ENCODE results near the gene GCHFR.

GCHFR gene

GRCh38 chr15:40754883-40755811 lies 8.7 kb upstream of the GCHFR start, which contains the start of gene RMDN3:
Gene RMDN3, minus strand, starts transcription at chr15:40755254. Its CDS starts 471 bp downstream, at chr15:40754783.
- peak; percentile 91 for DNase-seq (ENCODE audit: low spot score)
- H3K4me3 ChIP-seq, result peak within 1 kb of the TSS; percentile 74

GRCh38 chr15:40755812-40756208 lies 8.1 kb upstream of the GCHFR start:
- no peak for TF ChIP-seq CTCF (IDR thresholded peaks at IDR 0.05)
- DNase-seq (ENCODE audit: low spot score), result no peak
- peak overlapping the region; percentile 74 for H3K4me3 ChIP-seq
- H3K27ac ChIP-seq, result no peak overlapping the region

More at GRCh38 chr15:40754883-40755811, 8.7 kb upstream of the GCHFR start, which contains the start of gene RMDN3:
- TF ChIP-seq CTCF (IDR thresholded peaks at IDR 0.05), result no peak
- H3K27ac ChIP-seq, result peak within 1 kb of the TSS; percentile 63 to 80

- Histone ChIP-seq H3K27ac (no peak overlapping the region), H3K4me3 (no peak overlapping the region)
- no peak for TF ChIP-seq CTCF (IDR thresholded peaks at IDR 0.05)
- no peak for DNase-seq (ENCODE audit: low spot score)
These were observed 6.9 kb upstream of the GCHFR start for GRCh38 chr15:40756938-40757337.

- TF ChIP-seq CTCF (IDR thresholded peaks at IDR 0.05), result no peak
- Histone ChIP-seq H3K4me3 (no peak overlapping the region), H3K27ac (no peak overlapping the region)
- no peak for DNase-seq (ENCODE audit: low spot score)
These were observed 3.9 kb upstream of the GCHFR start for GRCh38 chr15:40759961-40760360.

- Histone ChIP-seq H3K27ac (peak overlapping the region; percentile 51 to 85), H3K4me3 (peak overlapping the region; percentile 73)
- TF ChIP-seq CTCF (IDR thresholded peaks at IDR 0.05), result no peak
- DNase-seq (ENCODE audit: low spot score), result no peak
These were observed 708 bp upstream of the GCHFR start for GRCh38 chr15:40762919-40763800.

- TF ChIP-seq CTCF (IDR thresholded peaks at IDR 0.05), result no peak
- DNase-seq (ENCODE audit: low spot score), result no peak
These were observed 798 bp downstream of the GCHFR start for GRCh38 chr15:40764629-40765103.

More at GRCh38 chr15:40764629-40765103, 798 bp downstream of the GCHFR start:
- peak overlapping the region; percentile 51 to 85 for H3K27ac ChIP-seq
- peak overlapping the region; percentile 73 for H3K4me3 ChIP-seq

Measured in coronary artery (tissue), 2 donors.